ENCODE measurements around the gene ABLIM2.

The ABLIM2 gene

DNA sequence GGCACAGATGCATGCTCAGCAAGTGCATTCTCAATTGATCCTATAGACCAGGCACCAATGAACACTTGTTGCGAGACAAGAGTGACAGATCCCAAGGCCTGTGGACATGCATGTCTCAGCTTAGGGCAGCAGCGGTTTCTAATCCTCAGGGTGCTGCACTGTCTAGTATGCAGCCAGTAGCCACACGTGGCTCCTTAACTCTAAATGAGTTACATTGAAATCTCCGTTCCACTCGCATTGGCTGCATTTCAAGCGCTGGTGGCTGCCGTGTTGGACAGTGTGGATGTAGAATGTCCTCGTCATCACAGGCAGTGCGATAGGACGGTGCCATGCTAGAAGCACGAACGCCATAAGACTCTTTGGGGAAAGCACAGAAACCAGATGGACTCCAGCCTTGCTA, 194.9 kb downstream of the ABLIM2 start:
- no peak for TF ChIP-seq REST (IDR thresholded peaks at IDR 0.05; ENCODE audit: insufficient replicate concordance, low read depth)
- TF ChIP-seq POLR2AphosphoS5 (IDR thresholded peaks at IDR 0.05; ENCODE audit: low read depth): no peak
- TF ChIP-seq, protein P1, sequence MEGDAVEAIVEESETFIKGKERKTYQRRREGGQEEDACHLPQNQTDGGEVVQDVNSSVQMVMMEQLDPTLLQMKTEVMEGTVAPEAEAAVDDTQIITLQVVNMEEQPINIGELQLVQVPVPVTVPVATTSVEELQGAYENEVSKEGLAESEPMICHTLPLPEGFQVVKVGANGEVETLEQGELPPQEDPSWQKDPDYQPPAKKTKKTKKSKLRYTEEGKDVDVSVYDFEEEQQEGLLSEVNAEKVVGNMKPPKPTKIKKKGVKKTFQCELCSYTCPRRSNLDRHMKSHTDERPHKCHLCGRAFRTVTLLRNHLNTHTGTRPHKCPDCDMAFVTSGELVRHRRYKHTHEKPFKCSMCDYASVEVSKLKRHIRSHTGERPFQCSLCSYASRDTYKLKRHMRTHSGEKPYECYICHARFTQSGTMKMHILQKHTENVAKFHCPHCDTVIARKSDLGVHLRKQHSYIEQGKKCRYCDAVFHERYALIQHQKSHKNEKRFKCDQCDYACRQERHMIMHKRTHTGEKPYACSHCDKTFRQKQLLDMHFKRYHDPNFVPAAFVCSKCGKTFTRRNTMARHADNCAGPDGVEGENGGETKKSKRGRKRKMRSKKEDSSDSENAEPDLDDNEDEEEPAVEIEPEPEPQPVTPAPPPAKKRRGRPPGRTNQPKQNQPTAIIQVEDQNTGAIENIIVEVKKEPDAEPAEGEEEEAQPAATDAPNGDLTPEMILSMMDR (IDR thresholded peaks at IDR 0.05; ENCODE audit: insufficient read depth, low read length): no peak
- TF ChIP-seq SPI1 (IDR thresholded peaks at IDR 0.05; ENCODE audit: borderline replicate concordance, low read depth): no peak
- no peak for TF ChIP-seq GABPA (IDR thresholded peaks at IDR 0.05; ENCODE audit: low read depth)
- H3K27me3 ChIP-seq (ENCODE audit: insufficient read depth, poor library complexity, severe bottlenecking): peaks cover 11% of the 10 kb centered on the region

DNA sequence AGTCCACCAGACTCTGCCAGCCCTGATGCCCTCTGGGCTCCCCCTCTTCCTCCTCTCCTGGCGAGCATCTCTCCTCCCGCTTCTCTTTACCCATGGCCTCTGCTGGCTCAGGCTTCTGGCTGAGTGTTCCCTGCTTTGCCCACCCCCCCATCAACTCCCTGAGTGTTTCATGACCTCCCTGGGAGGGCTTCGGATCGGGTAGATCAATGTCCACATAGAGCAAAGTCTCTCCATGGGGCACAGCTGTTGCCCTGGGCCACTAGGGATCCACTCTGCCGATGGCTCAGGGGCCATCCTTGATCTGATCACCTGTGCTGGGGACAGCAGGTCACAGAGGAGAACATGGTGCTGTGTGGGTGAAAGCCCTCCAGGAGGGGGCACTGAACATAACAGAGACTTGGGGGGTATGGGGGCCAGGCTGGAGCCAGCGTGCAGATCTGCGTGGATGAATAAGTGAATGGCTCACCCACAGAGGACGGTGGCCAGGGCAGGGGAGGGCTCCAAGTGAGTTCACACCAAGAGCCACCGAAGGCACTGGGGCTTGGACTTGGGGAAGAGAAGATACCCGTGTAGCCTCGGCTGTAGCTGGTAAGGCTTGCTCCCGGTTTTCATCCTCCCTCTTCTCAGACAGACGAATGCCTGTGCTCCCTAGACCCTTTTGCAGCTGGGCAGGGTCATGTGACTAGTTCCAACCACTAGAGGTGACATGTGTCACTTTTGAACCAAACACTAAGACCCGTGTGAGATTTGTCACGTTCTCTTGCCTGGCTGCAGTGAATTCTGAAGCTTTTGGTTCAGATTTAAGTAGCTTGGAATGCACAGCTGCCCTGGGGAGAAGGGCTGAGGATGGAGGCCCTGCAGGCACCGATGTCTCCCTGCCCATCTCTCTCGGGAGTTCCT, 195.8 kb downstream of the ABLIM2 start:
- no peak overlapping the region for H3K4me3 ChIP-seq (replicated peaks; ENCODE audit: insufficient read depth, low read length)
- TF ChIP-seq SPI1 (IDR thresholded peaks at IDR 0.05; ENCODE audit: borderline replicate concordance, low read depth) (no peak), REST (IDR thresholded peaks at IDR 0.05; ENCODE audit: insufficient replicate concordance, low read depth) (no peak), GABPA (IDR thresholded peaks at IDR 0.05; ENCODE audit: low read depth) (no peak), POLR2AphosphoS5 (IDR thresholded peaks at IDR 0.05; ENCODE audit: low read depth) (no peak)
- TF ChIP-seq, protein P1 (IDR thresholded peaks at IDR 0.05; ENCODE audit: insufficient read depth, low read length): no peak
- peaks cover 5% of the 10 kb centered on the region for H3K27me3 ChIP-seq (ENCODE audit: insufficient read depth, poor library complexity, severe bottlenecking)
- no peak for DNase-seq (ENCODE audit: low read depth in 1 of 2, low spot score in 1 of 2)
- H3K27ac ChIP-seq (replicated peaks): no peak overlapping the region

More for the DNA sequence above, 194.9 kb downstream of the ABLIM2 start:
- no peak overlapping the region for H3K4me3 ChIP-seq (replicated peaks; ENCODE audit: insufficient read depth, low read length)
- H3K27ac ChIP-seq (replicated peaks): no peak overlapping the region
- DNase-seq (ENCODE audit: low read depth in 1 of 2, low spot score in 1 of 2): no peak

- Histone ChIP-seq H3K27me3 (ENCODE audit: insufficient read depth, poor library complexity, severe bottlenecking) (peaks cover 3% of the 10 kb centered on the region), H3K4me3 (replicated peaks; ENCODE audit: insufficient read depth, low read length) (no peak overlapping the region), H3K27ac (replicated peaks) (no peak overlapping the region)
- TF ChIP-seq SPI1 (IDR thresholded peaks at IDR 0.05; ENCODE audit: borderline replicate concordance, low read depth) (no peak), REST (IDR thresholded peaks at IDR 0.05; ENCODE audit: insufficient replicate concordance, low read depth) (no peak), GABPA (IDR thresholded peaks at IDR 0.05; ENCODE audit: low read depth) (no peak), POLR2AphosphoS5 (IDR thresholded peaks at IDR 0.05; ENCODE audit: low read depth) (no peak)
- TF ChIP-seq, protein P1 (IDR thresholded peaks at IDR 0.05; ENCODE audit: insufficient read depth, low read length): no peak
- no peak for DNase-seq (ENCODE audit: low read depth in 1 of 2, low spot score in 1 of 2)
These were observed 197.6 kb downstream of the ABLIM2 start for GRCh38 chr4:7960790-7961655.
